HepG2 (cell line): ENCODE data around the gene HNRNPA1.
"Not testable (repeated sequence)": the region's sequence is repeated elsewhere in the genome, so short reads cannot be mapped to it uniquely, and the experiment has no call there.

Source experiments
- NFKB2 ChIP-seq: sonication (generic); formaldehyde crosslinking; IDR thresholded peaks from 2 replicates; pipeline ENCODE4 v1.4.0; 2020; ENCODE audit warnings: missing genetic modification reagents, borderline replicate concordance
- WIZ ChIP-seq: sonication (generic); formaldehyde crosslinking; IDR thresholded peaks from 2 replicates; pipeline ENCODE4 v1.5.1; 2020; ENCODE audit warnings: mild to moderate bottlenecking, missing genetic modification reagents

GRCh38 chr12:54281261-54281638 lies 724 bp downstream of the HNRNPA1 start:
- not testable (repeated sequence) for TF ChIP-seq WIZ (CRISPR knock-in tag); NFKB2
